Epidermal melanocyte (primary cell): Measurements from ENCODE around the gene ADAMTS2.

Experiments used
- DNase-seq: peaks from one replicate; pipeline ENCODE4 v3.0.0; 2011; ENCODE audit warnings: low spot score; ENCODE audit not compliant: insufficient read length

ADAMTS2 gene

DNA sequence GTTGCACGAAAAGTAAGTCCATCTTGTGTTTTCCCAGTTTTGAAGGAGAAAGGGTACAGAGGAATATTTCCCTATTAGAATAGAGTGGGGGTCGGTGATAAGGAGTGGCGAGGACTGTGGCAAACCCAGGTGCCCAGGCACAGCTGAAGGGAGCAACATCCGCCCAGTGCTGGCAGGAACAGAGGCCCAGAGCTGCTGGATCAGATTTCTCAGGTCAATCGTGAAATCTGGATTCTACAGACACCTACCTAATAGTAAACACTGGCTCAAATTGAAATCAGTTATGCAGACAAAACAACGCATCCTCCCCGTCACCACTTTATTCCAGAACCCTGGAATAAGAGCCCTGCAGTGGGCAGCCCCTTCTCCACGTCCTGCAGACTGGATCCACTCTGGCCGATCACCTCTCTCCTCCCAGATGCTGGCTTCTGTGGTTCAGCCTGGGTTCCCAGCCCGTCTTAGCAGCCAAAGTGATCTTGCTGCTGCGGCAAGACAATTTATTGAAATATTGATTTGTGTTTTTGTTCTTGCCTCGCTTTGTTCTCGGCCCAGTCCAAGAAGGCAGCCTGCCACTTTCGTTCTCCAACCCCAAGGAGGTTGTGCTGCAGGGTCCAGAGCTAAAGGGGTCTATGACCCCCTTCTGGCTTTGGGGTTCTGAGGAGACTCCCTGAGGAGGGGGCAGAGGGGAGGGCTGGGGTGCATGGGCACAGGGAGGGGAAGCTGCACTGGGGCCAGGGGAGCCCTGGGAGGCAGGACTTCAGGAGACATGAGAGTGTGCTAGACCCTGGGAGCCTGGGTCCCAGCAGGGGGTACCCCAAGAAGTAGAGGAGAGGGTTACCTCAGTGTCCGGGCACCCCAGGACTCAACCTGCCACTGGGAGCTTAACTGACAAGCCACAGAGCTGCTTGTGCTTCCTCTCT lies 181.8 kb downstream of the ADAMTS2 start:
- no peak for DNase-seq

DNA sequence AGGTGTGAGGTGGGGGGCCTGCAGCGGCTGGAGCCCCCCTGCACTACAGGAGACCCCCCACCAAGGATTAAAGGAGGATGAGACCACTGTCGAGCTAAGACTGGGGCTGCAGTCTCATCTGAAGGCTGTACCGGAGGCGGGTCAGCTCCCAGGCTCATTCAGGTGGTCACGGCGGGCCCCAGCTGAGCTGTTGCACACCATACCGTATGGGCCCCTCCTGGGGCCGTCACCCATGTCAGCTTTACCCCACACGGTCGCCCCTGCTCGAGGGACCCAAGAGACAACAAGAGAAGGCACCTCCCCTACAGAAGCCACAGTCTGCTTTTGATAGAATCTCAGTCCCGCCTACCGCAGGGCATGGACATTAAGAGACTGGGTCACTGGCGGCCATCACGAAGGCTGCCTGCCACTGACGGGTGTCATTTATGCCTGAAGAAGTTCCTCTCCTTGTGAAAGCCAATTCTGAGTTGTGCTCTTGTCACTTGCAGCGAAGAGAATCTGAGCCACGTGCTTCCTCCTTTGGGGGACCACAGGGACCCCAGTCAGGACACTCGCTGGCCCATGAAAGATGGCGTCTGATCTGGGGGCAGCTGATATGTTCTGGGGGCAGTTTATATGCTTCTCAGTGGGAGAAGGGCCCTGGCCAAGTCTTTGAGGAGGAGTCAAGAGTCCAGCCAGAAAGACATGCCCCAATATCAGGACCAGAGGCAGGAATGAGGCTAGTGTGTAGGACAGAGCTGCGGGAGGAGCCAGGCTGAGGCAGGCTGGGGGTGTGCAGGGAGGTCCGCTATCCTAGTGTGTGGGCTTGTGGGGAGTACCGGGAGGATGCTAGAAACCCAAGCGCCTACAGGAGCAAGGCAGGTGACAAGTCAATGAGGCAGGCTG lies 182.7 kb downstream of the ADAMTS2 start:
- no peak for DNase-seq

DNA sequence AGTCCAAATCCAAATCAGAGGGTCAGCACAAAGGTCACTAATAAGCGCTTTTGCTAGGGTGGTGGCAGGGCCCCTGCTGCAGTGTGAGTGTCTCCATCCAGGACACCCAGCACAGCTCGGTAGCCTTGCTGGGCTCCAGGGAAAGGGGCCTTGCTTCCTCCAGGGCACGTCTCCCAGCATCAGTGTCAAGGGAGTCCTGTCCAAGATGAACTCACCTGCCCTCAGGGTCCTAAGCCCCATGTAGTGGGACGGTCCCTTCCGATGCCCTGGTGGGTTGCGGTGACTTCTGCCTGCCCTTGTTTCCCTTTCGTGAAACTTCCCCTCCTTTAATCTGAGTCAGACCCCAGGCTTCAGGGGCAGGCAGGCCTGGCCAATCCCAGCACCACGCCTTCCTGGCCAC lies 183.4 kb downstream of the ADAMTS2 start:
- no peak for DNase-seq

DNA sequence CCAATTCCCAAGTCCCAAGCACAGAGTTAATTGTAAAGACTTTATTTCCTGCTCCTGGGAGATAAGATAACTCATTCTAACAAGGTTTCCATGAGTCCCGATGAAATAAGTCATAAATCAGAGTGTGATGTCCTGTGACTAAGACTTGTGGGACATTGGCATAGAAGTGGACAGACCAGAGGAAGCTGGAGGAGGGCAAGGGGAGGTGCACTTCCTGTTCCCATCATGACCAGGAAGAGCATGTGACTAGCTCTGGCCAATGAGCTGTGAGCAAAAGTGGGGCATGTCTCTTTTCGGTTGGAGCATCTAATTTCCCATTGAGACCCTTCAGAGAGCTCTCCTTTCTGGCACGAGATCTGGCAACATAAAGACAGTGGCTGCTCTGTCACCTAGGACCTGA lies 184.7 kb downstream of the ADAMTS2 start:
- no peak for DNase-seq

DNA sequence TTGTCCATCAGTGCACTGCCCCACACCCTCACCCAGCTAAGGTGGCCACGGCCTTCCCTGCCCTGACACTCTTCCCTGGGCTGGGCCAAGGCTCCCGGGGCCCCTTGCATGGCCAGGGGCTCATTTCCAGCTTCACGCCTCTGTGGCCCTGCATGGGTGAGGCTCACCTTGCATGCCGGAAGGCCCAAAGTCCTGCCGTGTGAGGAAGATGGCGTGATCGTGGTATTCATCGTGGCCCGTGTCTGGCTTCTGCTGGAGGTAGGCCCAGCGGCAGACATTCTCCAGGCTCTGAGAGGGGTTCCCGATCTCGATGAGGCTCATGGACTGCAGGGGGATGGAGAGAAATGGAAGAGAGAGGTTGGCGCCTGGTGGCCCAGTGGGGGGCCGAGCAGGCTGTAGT lies 186.7 kb downstream of the ADAMTS2 start:
- no peak for DNase-seq

DNA sequence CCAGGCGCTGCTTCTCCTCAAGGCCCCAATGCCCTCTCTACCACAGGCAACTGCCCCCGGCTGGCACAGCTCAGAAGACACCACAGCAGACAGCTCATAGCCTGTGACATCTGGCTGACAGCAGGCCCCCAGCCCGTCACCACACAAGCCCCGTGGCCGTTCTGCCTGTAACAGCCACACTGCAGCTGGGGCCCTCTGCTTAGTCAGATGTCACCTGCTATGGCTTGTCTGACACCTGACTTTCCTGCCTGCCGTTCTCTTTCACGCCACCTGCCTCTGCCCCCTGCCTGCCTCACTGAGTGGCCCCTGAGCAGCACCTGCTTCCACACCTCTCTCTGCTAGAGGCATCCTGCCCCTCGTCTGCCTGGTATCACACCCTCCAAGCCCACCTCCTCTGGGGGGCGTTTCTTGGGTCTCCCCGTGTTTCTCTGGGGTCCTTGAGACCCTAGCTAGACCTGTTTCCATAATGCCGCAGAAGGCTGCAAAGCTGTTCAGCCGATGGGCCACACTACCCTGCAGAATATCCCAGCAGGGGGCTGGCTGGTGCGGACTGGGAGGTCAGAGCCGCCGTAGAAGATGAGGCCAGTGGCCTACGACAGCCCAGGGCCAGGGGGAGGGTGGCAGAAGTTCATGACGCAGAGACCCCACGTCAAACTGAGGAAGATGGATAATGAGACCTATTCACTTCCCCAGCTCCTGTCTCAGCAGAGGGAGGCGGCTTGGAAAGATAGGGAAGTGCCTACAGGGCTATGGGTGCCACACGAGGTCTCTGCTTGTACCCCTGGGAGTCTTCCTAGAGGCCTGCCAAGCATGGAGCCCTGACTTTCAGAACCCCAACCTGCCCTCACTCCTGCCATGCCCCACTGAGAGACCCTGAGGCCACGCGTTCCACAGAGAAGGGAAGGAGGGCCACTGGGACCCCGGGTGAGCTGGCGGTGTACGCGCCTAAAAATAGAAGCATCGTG lies 190.0 kb downstream of the ADAMTS2 start:
- no peak for DNase-seq

DNA sequence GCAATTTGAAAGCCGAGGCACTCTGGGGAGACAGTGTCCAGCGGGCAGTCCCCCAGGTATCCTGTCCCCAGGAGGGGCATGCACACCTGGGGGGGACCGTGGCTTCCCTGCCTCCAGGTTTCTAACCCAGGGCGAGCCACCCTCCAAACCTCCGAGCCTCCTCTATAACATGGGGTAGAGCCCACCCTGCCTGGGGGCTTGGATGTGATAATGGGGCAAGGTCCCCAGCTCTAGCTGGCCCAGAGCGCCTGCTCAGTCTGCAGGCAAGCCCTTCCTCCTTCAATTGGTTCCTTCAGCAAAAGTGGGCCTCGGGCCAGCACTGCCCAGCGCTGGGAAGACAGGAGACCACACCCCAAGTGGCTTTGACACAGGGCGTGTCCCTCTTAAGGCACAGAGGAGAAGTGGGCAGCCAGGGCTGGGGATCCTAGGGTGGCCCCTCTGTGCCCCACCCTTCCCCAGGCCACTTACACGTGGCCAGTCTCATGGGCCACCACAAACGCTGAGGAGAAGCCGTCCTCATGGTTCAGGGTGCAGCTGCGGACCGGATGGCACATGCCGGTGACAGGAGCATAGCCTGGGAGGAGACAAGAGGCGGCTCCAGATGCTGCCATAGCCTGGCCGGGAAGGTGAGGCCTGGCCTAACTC lies 190.8 kb downstream of the ADAMTS2 start:
- no peak for DNase-seq

DNA sequence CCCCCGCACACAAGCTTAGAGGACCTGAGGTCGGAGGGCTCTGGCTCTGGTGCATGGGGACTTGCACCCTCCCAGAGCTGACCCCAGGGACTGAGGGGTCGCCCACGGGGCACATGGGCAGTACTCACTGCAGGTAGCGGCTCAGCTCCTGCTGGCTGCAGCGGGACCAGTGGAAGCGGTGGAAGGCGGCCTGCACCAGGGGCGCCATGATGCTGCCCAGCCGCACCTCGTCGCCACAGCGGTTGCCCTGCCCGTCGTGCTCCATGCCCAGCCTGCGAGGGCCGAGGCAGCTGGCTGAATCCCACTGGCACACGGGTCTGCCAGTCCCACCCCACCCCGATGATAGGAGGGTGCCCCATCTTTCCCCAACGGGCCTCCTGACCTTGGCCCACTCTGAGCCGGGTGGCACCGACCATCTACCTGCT lies 191.3 kb downstream of the ADAMTS2 start:
- no peak for DNase-seq

DNA sequence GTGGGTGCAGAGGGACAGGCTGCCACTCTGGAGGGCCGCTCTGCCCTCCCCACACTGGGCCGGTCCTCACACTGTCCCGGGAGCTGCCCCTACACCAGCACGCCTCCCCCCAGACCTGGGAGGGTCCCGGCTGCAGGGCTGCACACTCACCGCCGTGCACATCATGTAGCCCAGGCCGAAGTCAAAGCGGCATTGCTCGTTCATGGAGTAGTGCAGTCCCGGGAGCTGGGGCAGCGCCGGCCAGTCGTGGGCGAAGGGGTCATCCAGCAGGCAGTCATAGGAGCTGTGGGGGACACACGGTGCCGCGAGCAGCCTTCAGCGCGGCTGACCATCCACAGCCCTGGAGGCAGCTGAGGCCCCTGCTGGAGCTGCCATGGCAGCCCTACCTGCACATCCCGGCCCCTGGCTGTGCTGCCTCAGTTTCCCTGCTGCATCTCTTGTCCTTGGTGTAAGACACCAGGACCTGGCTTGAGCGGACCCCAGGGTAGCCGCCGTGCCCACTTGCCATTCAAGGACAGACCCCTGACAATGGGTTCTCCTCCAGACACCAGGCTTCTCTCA lies 191.8 kb downstream of the ADAMTS2 start:
- DNase-seq, result no peak

DNA sequence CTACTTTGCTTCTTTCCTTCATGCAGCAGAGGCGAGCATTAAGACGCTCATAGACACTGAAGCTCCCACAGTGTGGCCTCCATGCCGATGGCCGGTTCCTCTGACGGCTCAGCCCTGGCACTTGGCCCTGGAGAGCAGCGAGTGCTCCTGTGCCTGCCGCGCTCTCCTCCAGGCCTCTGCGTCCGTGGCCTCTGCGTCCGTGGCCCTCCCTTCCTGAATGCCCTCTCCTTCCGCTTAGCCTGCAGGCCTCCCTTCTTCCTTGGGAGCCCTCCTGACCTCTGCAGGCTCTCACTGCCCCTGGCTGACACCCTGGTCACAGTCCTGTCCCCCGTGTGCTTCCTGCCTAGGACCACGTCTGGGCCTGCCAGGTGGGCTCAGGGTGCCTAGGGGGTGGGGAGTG lies 192.3 kb downstream of the ADAMTS2 start:
- no peak for DNase-seq

DNA sequence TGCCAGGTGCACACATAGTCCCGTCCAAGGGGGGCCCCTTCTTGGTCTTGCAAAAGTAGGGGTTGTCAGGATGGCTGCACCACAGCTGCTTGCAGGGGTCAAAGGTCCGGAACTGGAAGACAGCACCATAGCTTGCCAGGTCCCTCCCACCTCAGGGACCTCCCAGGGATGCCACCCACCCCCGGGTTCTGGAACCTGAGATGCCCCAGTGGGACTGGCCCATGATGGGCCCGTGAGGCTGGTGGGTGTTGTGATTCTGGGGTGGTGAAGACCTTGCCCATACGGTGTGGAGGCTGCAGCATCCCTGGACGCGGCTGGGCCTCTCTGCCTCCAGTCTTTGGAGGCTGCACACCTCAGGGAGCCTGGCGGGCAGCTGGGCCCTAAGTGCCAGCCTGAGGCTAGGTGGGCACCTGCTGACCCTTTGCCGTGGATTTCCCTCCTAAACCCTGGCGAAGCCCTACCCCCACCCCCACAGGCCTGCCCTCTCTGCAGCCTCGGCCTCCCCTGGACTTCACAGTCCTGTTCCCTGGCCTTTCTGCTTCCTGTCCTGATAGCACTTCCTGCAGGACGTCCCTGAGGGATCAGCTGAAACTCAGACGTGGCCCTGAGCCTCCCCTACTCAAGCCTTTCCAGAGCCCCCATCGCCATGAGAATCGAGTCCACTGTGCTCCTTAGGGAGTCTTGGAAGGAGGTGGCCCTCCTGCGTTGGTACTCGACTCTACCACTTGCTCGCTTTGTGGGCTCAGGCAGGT lies 192.9 kb downstream of the ADAMTS2 start:
- no peak for DNase-seq

DNA sequence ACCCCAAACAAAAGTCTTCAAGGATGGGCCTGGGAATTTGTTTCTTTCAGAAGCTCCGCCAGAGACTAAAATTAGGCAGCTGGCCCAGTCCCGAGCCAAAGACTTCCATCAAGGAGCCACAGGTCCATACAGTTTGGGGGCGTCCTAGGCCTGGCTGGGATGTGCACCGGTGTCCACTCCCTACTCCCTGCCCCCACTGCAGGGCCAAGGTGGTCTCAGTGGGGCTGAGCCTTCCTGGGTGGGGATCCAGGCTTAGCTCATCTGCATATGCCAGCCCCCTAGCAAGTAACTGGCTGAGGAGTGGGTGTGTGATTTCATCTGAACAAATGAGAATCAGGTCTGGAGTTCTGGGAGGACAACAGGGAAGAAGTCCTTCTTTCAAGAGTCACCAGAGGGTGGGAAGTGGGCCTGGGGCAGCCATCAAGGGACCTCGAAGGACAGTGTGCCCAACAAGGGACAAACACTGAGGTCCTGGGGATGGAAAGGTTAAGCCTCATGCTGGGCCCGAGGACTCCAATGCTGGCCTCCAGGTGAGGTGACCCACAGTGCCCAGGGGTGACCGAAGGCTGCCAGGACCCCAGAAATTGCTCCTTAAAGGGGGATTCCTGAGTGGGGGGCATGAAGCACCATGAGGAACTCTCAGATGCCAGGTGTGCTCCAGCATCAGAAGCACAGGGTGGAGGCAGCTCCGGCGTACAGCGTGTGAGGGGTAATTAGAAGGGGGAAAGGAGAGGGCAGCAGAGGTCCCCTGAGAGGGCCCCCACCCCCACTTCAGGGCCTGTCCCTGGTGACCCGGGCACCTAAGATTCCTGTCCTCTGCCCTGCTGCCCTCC lies 193.8 kb downstream of the ADAMTS2 start:
- no peak for DNase-seq

DNA sequence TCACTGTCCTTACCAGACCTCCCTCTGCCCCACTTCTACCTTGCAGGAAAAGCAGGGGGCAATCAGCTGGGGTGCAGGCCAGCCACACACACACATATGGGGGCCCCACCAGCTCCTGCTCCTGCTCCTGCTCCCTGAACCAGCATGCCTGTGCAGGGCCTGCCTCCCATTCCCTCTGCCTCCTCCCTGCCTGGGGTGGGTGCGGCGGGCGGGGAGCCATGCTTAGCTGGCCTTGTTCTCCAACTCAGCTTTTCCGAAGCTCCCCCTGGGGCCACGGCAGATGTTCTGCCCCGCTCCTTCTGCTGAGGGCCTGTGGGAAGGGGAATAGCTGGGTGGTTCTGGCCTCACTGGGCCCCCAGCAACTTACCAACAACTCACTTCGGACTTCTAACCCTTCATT lies 195.2 kb downstream of the ADAMTS2 start:
- DNase-seq, result no peak

DNA sequence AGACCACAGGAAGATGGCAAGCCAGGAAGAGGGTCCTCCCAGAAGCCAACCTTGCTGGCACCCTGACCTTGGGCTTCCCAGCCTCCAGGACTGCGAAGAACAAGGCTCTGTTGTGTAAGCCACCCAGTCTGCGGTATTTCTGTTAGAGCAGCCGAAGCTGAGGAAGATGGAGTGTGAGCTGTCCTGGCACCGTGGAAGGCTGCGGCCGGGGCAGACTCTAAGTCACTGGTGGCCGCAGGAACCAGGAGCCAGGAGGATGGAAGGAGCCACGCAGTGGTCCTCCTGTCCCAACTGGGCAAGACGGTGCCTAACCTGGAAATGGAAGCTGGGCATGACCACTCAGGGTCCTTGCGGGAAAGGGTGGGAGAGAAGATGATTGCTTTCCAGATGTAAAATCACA lies 196.0 kb downstream of the ADAMTS2 start:
- no peak for DNase-seq

DNA sequence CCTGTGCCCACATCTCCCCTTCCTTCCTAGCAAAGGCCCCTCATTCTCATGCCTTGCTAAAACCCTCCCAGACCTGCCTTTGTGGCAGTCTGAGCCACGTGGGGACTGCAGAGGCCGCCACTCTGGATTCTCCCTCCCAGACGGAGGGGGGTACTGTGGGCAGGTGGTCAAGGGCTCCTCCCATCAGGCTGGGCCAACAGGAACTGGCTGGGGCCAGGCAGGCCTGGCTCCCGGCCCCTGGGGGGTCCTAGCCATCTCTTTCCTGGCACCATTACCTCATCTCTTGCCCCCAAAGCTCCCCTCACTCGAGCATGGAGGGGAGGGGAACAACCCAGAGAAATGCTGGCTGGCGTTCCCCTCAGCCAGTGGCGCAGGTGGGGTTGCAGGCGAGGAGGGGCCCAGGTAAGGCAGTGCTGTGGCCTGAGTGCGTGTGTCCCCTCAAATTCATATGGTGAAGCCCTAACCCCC lies 196.5 kb downstream of the ADAMTS2 start:
- DNase-seq, result no peak

DNA sequence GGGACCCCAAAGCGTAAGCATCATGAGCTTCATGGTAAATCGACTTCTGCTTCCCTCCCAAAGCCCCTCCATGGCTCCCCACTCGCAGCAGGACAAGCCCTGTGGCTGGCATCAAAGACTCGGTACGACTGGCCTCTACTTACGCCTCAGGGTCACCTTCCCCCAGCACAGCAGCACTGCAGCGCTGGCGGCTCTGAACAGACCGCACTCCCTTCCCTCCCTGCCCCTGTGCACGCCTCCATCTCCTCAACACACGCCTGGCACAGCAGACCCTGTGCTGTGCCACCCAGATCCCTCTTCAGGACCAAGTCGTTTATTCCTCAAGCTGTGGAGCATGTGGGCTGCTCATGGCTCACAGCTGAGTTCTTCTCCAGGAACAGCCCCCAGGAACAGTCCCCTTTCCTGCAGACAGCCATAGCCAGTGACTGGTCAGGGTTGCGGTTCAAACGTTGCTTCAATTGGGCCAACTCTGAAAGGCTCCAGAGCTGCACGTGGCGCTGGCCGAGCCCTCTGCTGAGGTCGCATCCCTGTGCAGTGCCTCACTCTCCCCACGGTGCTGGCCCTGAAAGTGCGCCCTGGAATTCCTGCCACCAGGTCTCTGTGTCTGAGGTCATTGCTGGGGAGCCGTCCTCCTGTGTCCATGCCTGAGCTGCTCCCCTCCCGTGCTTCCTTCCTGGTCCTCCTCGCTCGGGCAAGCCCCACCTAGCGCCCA lies 197.1 kb downstream of the ADAMTS2 start:
- DNase-seq, result no peak

DNA sequence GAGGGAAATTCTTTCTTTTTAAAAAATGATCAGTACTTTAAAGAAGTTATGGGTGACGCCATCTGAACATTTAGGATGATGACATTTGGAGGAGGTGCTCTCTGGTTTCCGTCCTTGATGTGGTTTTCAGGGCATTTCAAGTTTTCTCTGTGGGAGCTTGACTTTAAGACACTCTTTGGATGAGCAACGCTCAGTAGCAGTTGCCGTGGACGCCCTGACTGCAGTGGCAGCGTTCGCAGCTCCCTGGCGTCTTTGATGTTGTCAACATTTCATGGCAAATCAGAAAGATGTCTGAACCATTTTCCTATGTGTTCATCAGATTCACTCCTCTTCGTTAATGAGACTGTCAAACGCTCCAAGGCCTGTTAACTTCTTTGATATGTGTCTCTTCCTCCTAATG lies 199.0 kb downstream of the ADAMTS2 start:
- no peak for DNase-seq

DNA sequence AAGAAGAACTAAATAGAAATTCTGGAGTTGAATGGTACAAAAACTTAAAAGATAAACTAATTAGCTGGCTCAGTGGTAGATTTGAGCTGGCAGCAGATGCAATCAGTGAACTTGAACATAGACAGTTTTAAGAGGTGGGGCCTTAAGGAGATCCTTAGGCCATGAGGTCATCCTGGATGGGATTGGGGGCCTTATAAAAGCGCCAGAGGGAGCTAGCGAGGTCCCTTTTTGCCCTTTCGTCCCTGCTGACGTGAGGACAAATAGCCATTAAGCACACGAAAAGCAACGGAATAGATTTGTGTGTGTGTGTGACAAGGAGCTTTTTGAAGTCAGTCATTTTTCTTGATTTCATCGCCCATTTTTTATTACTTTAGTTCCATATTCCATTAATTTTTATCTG lies 201.8 kb downstream of the ADAMTS2 start:
- DNase-seq, result no peak
